SU-DHL-6 (cell line): Measurements from ENCODE around the gene DOK6.

Experiments
- EZH2phosphoT487 ChIP-seq: fragments of 200-600 bp; sonication (generic), shearing (Covaris generic); conservative IDR thresholded peaks from 2 replicates; pipeline ENCODE4 v1.6.1; 2018; ENCODE audit warnings: mild to moderate bottlenecking, antibody characterized with exemption, low read length, moderate library complexity, mixed read lengths
- TF ChIP-seq, protein P1 (sequence below): fragments of 200-600 bp; sonication (generic); IDR thresholded peaks from one replicate; pipeline ENCODE4 v1.5.1; 2017; ENCODE audit warnings: antibody characterized with exemption, mild to moderate bottlenecking, low read length, moderate library complexity; ENCODE audit not compliant: insufficient read depth, poor library complexity, severe bottlenecking

DNA sequence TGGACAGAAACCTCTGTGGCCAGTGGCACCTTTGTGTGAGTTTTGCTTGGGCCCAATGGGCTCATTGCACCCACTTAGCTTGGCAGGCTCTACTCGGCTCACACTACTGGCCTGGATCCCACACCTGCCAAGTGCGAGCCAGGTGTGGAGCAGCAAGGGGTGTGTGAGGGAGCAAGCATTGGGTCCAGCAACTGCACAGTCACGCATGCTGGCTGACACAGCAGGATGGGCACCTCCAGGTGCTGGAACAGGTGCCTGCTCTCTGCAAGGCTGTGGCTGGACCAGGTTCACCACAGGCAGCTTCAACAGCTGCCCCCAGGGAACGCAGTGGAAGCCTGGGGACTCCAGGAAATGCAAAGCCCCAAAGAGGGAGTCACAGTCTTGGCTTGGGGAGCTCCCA is 94.2 kb downstream of the DOK6 start:
- TF ChIP-seq, protein P1, sequence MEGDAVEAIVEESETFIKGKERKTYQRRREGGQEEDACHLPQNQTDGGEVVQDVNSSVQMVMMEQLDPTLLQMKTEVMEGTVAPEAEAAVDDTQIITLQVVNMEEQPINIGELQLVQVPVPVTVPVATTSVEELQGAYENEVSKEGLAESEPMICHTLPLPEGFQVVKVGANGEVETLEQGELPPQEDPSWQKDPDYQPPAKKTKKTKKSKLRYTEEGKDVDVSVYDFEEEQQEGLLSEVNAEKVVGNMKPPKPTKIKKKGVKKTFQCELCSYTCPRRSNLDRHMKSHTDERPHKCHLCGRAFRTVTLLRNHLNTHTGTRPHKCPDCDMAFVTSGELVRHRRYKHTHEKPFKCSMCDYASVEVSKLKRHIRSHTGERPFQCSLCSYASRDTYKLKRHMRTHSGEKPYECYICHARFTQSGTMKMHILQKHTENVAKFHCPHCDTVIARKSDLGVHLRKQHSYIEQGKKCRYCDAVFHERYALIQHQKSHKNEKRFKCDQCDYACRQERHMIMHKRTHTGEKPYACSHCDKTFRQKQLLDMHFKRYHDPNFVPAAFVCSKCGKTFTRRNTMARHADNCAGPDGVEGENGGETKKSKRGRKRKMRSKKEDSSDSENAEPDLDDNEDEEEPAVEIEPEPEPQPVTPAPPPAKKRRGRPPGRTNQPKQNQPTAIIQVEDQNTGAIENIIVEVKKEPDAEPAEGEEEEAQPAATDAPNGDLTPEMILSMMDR, result no peak
- TF ChIP-seq EZH2phosphoT487, result no peak
